ENCODE measurements around the gene FRY. TPM values are rescaled to one million over a fixed set of nuclear protein-coding genes. Genes with fewer than 3 reads are reported as not detected.
A peak's percentile ranks its signal among the peaks of the same experiment; 100 is the strongest.

FRY gene
- total RNA-seq, 2 donors from 2014 or later = 16.4 to 33.3 TPM

DNA sequence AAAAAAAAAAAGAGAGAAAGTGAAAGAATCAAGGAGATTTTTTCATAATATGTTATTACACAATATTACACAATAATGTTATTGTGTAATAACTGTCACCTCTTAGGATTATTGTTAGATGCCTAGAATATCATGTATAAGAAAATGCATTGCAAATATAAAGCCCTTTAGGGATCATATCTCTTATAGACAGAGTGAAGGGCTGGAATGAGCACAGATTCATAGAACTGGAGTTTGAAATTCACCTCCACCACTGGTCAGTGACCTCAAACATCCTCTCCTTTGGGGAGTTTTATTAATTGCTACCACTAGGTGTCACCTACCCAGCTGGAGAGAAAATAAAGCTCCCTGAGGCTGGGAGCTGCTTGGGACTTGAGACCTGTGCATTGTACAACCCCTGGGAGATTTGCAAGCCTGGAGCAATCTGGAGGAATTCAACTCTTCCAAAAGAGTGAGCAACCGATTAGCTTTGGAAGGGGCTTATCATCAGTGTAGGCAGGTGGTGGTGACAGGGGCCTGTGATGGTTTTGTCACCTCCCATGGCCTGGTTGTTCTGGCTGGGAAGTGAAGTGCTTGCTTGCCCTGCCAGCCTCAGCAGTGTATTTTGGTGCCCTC lies 30.3 kb upstream of the FRY start:
- DNase-seq (ENCODE audit: low spot score) = no peak
- Histone ChIP-seq H3K27ac (no peak overlapping the region), H3K4me3 (no peak overlapping the region), H3K27me3 (replicated peaks; ENCODE audit: insufficient read depth) (no peaks in the 10 kb centered on the region), H3K36me3 (no peaks in the 10 kb centered on the region), H3K9me3 (no peaks in the 10 kb centered on the region), H3K4me1 (replicated peaks) (no peaks in the 10 kb centered on the region)
- WGBS = 79% methylated on average over 1 of the region's 1 CpG
- no peak for TF ChIP-seq POLR2AphosphoS5 (IDR thresholded peaks at IDR 0.05)
- TF ChIP-seq, protein P1, sequence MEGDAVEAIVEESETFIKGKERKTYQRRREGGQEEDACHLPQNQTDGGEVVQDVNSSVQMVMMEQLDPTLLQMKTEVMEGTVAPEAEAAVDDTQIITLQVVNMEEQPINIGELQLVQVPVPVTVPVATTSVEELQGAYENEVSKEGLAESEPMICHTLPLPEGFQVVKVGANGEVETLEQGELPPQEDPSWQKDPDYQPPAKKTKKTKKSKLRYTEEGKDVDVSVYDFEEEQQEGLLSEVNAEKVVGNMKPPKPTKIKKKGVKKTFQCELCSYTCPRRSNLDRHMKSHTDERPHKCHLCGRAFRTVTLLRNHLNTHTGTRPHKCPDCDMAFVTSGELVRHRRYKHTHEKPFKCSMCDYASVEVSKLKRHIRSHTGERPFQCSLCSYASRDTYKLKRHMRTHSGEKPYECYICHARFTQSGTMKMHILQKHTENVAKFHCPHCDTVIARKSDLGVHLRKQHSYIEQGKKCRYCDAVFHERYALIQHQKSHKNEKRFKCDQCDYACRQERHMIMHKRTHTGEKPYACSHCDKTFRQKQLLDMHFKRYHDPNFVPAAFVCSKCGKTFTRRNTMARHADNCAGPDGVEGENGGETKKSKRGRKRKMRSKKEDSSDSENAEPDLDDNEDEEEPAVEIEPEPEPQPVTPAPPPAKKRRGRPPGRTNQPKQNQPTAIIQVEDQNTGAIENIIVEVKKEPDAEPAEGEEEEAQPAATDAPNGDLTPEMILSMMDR (IDR thresholded peaks at IDR 0.05) = peak in 3 of 4 experiments; percentile 33 to 61 (median 43)
- intact Hi-C loops (cut with DNase I) = no loop called here

DNA sequence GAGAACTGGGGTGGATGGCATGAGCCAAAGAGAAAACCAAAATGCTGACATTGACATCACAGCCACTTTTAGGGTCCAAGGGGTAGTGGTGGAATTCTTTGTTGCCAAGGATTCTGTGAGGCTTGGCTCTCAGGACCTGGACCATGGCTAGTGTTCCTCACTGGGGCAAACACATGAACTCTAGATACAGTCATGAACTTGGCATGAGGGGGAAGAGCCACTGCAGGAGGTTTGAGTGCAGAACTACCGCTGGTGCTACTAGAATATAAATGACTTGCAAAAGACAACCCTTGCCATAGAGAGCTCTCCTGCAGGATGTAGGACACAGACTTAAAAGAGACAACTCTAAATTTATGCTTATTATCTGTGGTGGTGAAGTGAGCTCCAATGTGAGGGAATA lies 29.8 kb upstream of the FRY start:
- Histone ChIP-seq H3K27ac (no peak overlapping the region), H3K4me3 (no peak overlapping the region), H3K27me3 (replicated peaks; ENCODE audit: insufficient read depth) (no peaks in the 10 kb centered on the region), H3K36me3 (no peaks in the 10 kb centered on the region), H3K4me1 (replicated peaks) (no peaks in the 10 kb centered on the region), H3K9me3 (no peaks in the 10 kb centered on the region)
- TF ChIP-seq, protein P1 (IDR thresholded peaks at IDR 0.05) = no peak
- TF ChIP-seq POLR2AphosphoS5 (IDR thresholded peaks at IDR 0.05) = no peak
- no peak for TF ChIP-seq POLR2A (IDR thresholded peaks at IDR 0.05)
- WGBS = 92% methylated on average over 1 of the region's 1 CpG
- DNase-seq (ENCODE audit: low spot score) = no peak
- intact Hi-C loops (cut with DNase I) = no loop called here

DNA sequence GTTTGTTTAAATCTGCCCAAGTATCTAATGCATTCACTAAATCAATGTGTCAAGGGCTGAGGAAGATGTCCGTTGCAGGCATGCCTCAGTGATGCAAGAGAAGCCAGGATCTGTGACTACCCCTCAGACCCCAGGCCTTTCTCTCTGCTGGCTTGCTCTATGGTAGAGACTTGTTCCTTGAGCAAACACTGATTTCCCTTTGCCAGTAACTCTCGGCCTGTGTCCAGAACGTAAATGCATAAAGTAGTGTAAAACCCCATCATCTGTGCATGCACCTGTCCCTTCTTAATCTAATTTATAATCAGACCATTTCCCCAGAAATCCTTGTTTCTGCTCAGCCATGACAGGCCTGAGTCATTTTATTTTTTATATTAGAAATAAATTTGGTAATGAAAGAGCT lies 28.7 kb upstream of the FRY start:
- no peaks in the 10 kb centered on the region for H3K9me3 ChIP-seq
- TF ChIP-seq POLR2AphosphoS5 (IDR thresholded peaks at IDR 0.05) = no peak
- TF ChIP-seq, protein P1 (IDR thresholded peaks at IDR 0.05) = no peak
- TF ChIP-seq POLR2A (IDR thresholded peaks at IDR 0.05) = no peak
- H3K4me1 ChIP-seq (replicated peaks) = no peaks in the 10 kb centered on the region
- intact Hi-C loops (cut with DNase I) = no loop called here
- WGBS = 58% methylated on average over 3 of the region's 3 CpGs
- H3K36me3 ChIP-seq = no peaks in the 10 kb centered on the region
- H3K4me3 ChIP-seq = no peak overlapping the region
- DNase-seq (ENCODE audit: low spot score) = no peak
- no peak overlapping the region for H3K27ac ChIP-seq
- H3K27me3 ChIP-seq (replicated peaks; ENCODE audit: insufficient read depth) = no peaks in the 10 kb centered on the region

DNA sequence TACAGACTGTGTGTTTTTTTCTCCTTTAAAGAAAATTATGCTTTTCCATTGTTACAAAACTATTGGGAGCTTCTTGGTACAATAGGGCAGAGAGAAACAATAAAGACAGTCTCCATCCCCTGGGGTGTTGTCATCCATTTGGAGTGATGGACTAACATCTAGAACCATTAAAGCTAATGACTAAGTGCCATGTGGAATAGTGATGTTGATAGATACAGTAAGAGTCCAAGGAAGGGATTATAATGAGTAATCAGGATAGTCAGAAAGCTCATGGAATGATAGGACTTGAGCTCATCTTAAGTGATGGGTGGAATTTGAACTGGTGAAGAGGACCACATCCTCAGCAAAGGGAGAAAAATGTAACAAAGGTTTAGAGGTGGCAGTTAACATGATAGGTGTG lies 24.1 kb upstream of the FRY start:
- Histone ChIP-seq H3K4me3 (no peak overlapping the region), H3K9me3 (no peaks in the 10 kb centered on the region), H3K27ac (no peak overlapping the region), H3K27me3 (replicated peaks; ENCODE audit: insufficient read depth) (no peaks in the 10 kb centered on the region), H3K4me1 (replicated peaks) (no peaks in the 10 kb centered on the region), H3K36me3 (no peaks in the 10 kb centered on the region)
- TF ChIP-seq, protein P1 (IDR thresholded peaks at IDR 0.05) = no peak
- TF ChIP-seq POLR2AphosphoS5 (IDR thresholded peaks at IDR 0.05) (no peak), POLR2A (IDR thresholded peaks at IDR 0.05) (no peak)
- DNase-seq (ENCODE audit: low spot score) = no peak
- intact Hi-C loops (cut with DNase I) = no loop called here

DNA sequence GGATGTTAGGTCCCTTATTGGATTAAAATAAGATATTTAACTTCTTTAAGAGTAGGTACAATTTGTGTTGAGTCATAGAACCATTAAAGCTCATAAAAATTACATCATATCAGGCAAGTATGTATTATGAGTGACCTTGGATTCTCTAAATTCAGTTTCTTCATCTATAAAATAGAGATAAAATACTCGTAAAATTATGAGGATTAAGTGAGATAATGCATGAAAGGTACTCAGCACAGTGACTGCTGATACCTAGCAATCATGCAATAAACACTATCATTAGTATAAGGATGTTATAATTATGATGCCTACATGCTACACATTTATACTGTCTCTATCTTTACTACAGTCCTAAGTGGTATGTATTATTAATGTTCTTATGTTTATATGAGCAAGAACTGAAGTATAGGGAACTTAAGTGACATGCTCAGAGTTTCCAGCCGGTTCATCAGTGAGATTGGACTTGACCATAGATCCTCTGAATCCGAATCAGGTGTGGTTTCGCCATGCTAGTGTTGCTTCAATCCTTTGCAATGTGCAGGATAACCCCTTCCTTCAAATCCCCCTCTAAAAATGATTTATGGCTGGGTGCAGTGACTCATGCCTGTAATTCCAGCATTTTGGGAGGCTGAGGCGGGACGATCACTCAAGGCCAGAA lies 22.9 kb upstream of the FRY start:
- TF ChIP-seq POLR2AphosphoS5 (IDR thresholded peaks at IDR 0.05) (no peak), POLR2A (IDR thresholded peaks at IDR 0.05) (no peak)
- TF ChIP-seq, protein P1 (IDR thresholded peaks at IDR 0.05) = no peak
- Histone ChIP-seq H3K9me3 (no peaks in the 10 kb centered on the region), H3K27me3 (replicated peaks; ENCODE audit: insufficient read depth) (no peaks in the 10 kb centered on the region), H3K4me3 (no peak overlapping the region), H3K27ac (no peak overlapping the region), H3K36me3 (no peaks in the 10 kb centered on the region), H3K4me1 (replicated peaks) (no peaks in the 10 kb centered on the region)
- intact Hi-C loops (cut with DNase I) = no loop called here
- WGBS = 93% methylated on average over 6 of the region's 6 CpGs
- no peak for DNase-seq (ENCODE audit: low spot score)
